ENCODE results near the gene SOD1.
"Not testable (repeated sequence)": the region's sequence is repeated elsewhere in the genome, so short reads cannot be mapped to it uniquely, and the experiment has no call there.

SOD1 gene

DNA sequence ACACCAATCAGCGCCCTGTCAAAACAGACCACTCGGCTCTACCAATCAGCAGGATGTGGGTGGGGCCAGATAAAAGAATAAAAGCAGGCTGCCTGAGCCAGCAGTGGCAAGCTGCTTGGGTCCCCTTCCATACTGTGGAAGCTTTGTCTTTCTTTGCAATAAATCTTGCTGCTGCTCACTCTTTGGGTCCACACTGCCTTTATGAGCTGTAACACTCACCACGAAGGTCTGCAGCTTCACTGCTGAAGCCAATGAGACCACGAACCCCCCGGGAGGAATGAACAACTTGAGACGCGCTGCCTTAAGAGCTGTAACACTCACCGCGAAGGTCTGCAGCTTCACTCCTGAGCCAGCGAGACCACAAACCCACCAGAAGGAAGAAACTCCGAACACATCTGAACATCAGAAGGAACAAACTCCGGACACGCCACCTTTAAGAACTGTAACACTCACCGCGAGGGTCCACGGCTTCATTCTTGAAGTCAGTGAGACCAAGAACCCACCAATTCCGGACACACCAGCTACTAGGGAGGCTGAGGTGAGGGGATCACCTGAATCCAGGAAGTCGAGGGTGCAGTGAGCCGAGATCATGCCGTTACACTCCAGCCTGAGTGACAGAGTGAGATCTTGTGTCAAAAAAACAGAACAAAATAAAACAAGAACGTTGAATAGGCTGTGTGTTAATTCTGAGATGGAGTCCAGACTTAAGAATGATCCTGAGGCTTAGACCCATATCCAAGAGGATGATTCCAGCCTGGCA is 4.5 kb upstream of the SOD1 start:
- DNase-seq (ENCODE audit: low read depth) = not testable (repeated sequence)

GRCh38 chr21:31656199-31657095 is 3.0 kb upstream of the SOD1 start:
- DNase-seq (ENCODE audit: low read depth) = peak; percentile 59

- no peak for DNase-seq (ENCODE audit: low read depth)
These were observed 1.4 kb upstream of the SOD1 start for GRCh38 chr21:31658053-31658452.

DNA sequence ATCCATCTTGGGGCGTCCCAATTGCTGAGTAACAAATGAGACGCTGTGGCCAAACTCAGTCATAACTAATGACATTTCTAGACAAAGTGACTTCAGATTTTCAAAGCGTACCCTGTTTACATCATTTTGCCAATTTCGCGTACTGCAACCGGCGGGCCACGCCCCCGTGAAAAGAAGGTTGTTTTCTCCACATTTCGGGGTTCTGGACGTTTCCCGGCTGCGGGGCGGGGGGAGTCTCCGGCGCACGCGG is 282 bp upstream of the SOD1 start:
- no peak for DNase-seq (ENCODE audit: low read depth)

DNA sequence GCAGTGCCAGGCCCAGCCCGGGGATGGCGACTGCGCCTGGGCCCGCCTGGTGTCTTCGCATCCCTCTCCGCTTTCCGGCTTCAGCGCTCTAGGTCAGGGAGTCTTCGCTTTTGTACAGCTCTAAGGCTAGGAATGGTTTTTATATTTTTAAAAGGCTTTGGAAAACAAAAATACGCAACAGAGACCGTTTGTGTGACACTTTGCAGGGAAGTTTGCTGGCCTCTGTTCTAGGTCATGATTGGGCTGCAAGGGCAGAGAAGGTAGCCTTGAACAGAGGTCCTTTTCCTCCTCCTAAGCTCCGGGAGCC is 719 bp downstream of the SOD1 start:
- DNase-seq (ENCODE audit: low read depth) = no peak

DNA sequence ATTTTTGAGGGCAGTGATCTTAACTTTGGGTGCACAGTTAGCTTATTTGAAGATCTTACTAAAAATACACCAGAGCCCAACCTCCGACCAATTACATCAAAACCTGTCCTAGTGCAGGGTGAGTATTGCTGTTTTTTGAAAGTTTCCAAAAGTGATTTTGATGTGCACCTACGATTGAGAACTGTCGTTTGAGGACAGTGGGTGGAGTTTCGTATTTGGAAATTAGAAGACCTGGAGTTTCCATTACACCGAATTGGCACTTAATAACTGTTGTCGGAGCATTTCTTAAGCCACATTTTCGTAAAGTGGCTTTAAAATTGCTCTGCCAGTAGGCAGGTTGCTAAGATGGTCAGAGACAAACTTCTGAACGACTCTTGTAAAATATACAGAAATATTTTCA is 1.1 kb downstream of the SOD1 start:
- DNase-seq (ENCODE audit: low read depth) = no peak

DNA sequence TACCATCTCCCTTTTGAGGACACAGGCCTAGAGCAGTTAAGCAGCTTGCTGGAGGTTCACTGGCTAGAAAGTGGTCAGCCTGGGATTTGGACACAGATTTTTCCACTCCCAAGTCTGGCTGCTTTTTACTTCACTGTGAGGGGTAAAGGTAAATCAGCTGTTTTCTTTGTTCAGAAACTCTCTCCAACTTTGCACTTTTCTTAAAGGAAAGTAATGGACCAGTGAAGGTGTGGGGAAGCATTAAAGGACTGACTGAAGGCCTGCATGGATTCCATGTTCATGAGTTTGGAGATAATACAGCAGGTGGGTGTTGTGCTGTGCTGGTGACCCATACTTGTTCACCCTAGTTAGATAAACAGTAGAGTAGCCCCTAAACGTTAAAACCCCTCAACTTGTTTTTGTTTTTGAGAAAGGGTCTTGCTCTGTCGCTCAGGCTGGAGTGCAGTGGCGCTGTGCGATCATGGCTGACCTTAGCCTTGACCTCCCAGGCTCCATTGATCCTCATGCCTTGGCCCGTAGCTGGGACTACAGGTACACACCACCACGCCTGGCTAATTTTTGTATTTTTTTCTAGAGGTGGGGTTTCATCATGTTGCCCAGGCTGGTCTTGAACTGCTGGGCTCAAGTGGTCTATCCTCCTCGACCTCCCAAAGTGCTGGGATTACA is 4.2 kb downstream of the SOD1 start:
- no peak for DNase-seq (ENCODE audit: low read depth)

- no peak for DNase-seq (ENCODE audit: low read depth)
These were observed 5.9 kb downstream of the SOD1 start for GRCh38 chr21:31665397-31665796.

GRCh38 chr21:31665869-31666268 is 6.4 kb downstream of the SOD1 start:
- DNase-seq (ENCODE audit: low read depth) = not testable (repeated sequence)

DNA sequence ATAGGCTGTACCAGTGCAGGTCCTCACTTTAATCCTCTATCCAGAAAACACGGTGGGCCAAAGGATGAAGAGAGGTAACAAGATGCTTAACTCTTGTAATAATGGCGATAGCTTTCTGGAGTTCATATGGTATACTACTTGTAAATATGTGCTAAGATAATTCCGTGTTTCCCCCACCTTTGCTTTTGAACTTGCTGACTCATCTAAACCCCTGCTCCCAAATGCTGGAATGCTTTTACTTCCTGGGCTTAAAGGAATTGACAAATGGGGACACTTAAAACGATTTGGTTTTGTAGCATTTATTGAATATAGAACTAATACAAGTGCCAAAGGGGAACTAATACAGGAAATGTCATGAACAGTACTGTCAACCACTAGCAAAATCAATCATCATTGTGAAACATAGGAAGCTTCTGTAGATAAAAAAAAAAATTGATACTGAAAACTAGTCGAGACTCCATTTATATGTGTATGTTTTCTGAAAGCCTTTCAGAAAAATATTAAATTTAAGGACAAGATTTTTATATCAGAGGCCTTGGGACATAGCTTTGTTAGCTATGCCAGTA is 7.0 kb downstream of the SOD1 start:
- DNase-seq (ENCODE audit: low read depth) = no peak

- no peak for DNase-seq (ENCODE audit: low read depth)
These were observed 7.6 kb downstream of the SOD1 start for GRCh38 chr21:31667132-31667531.

- no peak for DNase-seq (ENCODE audit: low read depth)
These were observed 8.1 kb downstream of the SOD1 start for GRCh38 chr21:31667639-31668038.

- no peak for DNase-seq (ENCODE audit: low read depth)
These were observed 9.4 kb downstream of the SOD1 start for GRCh38 chr21:31668651-31669491.

GRCh38 chr21:31670070-31670469 is 10.6 kb downstream of the SOD1 start:
- no peak for DNase-seq (ENCODE audit: low read depth)

DNA sequence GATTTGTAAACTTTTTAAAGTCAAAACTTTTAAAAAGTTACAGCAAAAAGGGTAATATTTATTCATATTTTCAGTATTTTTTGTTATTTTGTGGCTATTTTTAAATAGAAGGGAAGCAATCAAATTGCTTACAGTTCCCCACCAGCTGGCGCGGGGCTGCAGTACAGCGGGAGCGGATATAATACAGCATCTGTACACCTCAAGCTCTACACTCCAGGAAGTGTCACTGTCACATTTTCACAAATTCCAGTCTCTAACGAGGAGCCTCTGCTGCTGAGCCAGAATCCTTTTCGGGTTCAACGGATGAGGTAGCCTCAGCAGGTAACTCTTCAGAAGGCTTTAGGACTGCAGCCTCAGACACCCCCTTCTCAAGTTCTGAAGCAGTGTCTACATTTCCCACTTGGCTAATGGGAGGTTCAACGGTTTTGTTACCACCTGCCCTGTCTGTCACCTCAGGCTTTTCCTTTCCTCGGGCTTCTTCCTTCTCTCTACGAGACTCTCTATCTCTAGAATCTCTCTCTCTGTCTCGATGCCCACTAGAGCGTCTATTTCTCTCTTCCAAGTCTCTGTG is 11.7 kb downstream of the SOD1 start:
- DNase-seq (ENCODE audit: low read depth) = no peak

- DNase-seq (ENCODE audit: low read depth) = no peak
These were observed 12.4 kb downstream of the SOD1 start for GRCh38 chr21:31671931-31672330.

DNA sequence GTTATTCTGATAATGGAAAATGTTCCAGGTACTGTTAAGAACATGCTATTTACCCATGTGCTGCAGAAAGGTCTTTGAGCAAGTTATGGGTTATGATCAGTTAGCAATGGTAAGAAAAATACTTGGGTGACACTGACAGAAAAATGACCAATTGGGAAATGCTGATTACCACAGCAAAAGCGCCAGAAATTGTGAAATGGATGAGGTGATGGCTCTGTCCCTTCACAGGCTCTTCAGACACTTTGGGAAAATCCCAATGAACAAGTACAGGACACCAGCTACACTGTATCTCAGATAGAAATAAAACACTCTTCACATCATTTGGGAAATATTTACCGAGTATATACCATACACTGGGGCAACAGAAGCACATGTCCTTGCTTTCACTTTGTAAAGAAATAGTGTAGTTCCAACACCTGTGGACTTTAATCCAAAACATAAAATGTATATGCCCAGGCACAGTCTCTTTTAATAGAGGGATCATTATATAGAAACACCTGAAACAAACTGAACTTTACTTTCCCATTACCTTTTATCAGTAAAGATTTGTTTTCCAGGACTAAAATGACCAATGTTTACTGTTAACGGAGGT is 13.9 kb downstream of the SOD1 start:
- no peak for DNase-seq (ENCODE audit: low read depth)

- DNase-seq (ENCODE audit: low read depth) = no peak
These were observed 15.8 kb downstream of the SOD1 start for GRCh38 chr21:31675318-31675717.

GRCh38 chr21:31675960-31676359 is 16.5 kb downstream of the SOD1 start:
- DNase-seq (ENCODE audit: low read depth) = no peak

DNA sequence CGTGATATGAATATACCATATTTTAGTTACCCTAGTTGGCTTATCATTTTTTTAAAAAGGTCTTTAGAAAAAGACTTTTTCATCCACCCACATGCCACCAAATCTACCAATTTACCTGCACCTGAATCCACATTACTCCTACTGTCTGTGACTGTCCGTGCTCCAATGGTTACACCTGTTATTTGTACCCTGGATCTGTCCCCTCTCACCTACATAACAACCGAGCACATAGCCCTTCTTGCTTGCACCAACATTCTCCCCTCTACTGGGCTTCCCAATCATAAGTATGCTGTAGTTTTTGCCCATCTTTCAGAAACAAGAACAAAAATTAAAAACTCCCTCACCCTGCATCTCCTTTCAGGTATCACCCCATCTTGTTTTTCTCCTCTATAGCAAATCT is 17.6 kb downstream of the SOD1 start:
- no peak for DNase-seq (ENCODE audit: low read depth)

DNA sequence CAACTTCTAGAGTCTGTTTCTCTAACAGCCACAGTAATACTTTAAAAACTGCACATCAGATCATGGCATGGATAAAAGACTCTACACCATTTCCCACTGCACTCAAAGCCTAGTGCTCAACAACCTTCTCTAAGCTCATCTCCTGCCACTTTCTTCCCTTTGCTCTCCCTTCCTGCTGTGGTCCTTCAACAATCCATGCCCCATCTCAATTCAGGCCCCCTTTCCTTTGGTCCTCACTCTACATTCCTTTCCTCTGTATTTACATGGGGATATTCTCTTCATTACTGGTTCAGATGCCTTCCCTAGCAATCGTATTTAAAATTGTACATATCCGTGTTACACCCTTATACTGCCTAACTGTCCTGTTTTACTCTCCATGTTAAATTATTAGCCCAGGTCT is 19.0 kb downstream of the SOD1 start:
- DNase-seq (ENCODE audit: low read depth) = no peak

Data from stromal cell of bone marrow (primary cell).